Uterine smooth muscle cell (primary cell): ENCODE results near the gene NTN3. TPM values are rescaled to one million over a fixed set of nuclear protein-coding genes. Genes with fewer than 3 reads are reported as not detected.

Experiments used
- total RNA-seq: library from RNA; depleted of rRNA; stranded (reverse); fragments of >200 nt; gene quantifications from 2 replicates; pipeline ENCODE4 v1.2.3, GENCODE V29; 2014

NTN3 gene
- total RNA-seq, result 0.89 and 2.4 TPM in 2 replicates

GRCh38 chr16:2471016-2471652 is at the start of gene NTN3:
Gene NTN3 (plus strand): TSS chr16:2471297. CDS start chr16:2471702, 405 bp downstream.

GRCh38 chr16:2429034-2429770 is 41.9 kb upstream of the NTN3 start, which contains the start of gene CCNF:
Gene CCNF (plus strand): TSS chr16:2429447. CDS start chr16:2429482, 35 bp downstream.

GRCh38 chr16:2459647-2460390 is 11.3 kb upstream of the NTN3 start, which contains the start of gene TEDC2:
Gene TEDC2 (plus strand): TSS chr16:2460109. CDS start chr16:2460145, 36 bp downstream.

GRCh38 chr16:2474877-2475412 is 3.8 kb downstream of the NTN3 start, which contains the start of gene TBC1D24:
Gene TBC1D24 (plus strand): TSS chr16:2475127. CDS start chr16:2496149, 21,022 bp downstream.

DNA sequence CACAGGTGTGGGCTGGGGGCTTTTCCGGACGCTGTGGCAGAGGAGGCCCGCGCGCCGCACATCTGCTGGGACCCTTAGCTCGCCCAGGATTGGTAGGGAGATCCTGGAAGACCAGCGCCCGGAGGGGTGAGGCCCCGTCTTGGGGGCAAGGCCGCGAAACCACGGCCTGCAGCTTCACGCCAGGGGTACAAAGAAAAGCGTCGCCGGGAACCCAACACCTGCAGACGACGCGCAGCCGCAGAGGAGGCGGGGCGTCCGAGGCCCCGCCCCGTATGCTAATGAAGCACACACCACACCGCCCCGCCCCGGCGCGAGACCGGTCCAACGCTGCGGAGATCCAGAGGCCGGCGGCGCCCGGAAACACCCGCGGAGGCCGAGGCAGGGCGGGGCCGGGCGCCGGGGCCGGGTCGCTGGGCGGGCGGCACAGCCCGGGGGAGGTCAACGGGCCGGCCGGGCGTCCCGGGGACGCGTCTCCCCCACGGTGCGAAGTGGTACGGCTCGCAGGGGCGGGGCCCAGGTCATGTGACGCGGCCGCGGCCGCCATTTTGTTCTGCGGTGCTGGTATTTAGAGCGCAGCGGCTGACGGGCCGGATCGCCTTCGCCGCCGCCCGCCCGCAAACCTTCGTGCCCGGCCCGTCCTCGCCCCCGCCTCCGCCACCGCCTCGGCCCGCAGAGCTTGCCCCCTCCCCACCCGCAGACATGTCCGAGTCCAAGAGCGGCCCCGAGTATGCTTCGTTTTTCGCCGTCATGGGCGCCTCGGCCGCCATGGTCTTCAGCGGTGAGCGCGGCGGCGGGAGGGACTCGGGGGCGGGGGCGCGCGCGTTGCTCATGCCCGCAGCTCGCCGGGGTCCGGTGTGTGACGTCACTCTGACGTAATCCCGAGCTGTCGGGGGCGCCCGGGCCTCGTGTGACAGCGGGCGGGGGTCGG is 42.6 kb downstream of the NTN3 start, which contains the start of gene ATP6V0C:
Gene ATP6V0C (plus strand): TSS at position 548 of the 928 bp plus-strand sequence. CDS start 152 bp downstream, at position 700.

GRCh38 chr16:2520097-2520783 is 49.1 kb downstream of the NTN3 start, which contains the start of gene AMDHD2:
Gene AMDHD2 (plus strand): TSS chr16:2520371. CDS start chr16:2520459, 88 bp downstream.

Other genes starting within 250 kb of the NTN3 start
- 37.0 and 38.0 TPM in 2 replicates for gene E4F1, start 247.7 kb upstream of the NTN3 start, total RNA-seq
- 0.44 and 0.87 TPM in 2 replicates for gene DNASE1L2, start 234.9 kb upstream of the NTN3 start, total RNA-seq
- 51.1 and 60.7 TPM in 2 replicates for gene ECI1, start 219.7 kb upstream of the NTN3 start, total RNA-seq
- 50.1 and 82.1 TPM in 2 replicates for gene RNPS1, start 203.2 kb upstream of the NTN3 start, total RNA-seq
- 0.89 and 1.5 TPM in 2 replicates for gene ABCA3, start 130.6 kb upstream of the NTN3 start, total RNA-seq
- gene CCNF, start 41.9 kb upstream of the NTN3 start, total RNA-seq, result 13.7 and 48.0 TPM in 2 replicates
- 5.6 and 13.6 TPM in 2 replicates for gene TEDC2, start 11.2 kb upstream of the NTN3 start, total RNA-seq
- 20.9 and 24.6 TPM in 2 replicates for gene TBC1D24, start 3.8 kb downstream of the NTN3 start, total RNA-seq
- 13.2 and 13.5 TPM in 2 replicates for gene ATP6V0C, start 42.7 kb downstream of the NTN3 start, total RNA-seq
- 78.5 and 97.8 TPM in 2 replicates for gene AMDHD2, start 49.1 kb downstream of the NTN3 start, total RNA-seq
- gene CEMP1, start 60.1 kb downstream of the NTN3 start, total RNA-seq, result 0.12 TPM in 1 of 2 replicates, not detected in the other
- 23.1 and 27.8 TPM in 2 replicates for gene PDPK1, start 66.7 kb downstream of the NTN3 start, total RNA-seq
- gene KCTD5, start 211.2 kb downstream of the NTN3 start, total RNA-seq, result 24.7 and 26.1 TPM in 2 replicates
- 0.66 and 0.75 TPM in 2 replicates for gene PRSS27, start 248.9 kb downstream of the NTN3 start, total RNA-seq